K562 (cell line): ENCODE results near the gene TNFRSF13B. TPM values are rescaled to one million over a fixed set of nuclear protein-coding genes. Genes with fewer than 3 reads are reported as not detected.

Experiments used
- ATAC-seq: fragments of 200-7000 bp; cut with Tn5 transposase; 3 replicates; pipeline ENCODE4 v1.9.1; 2020; ENCODE audit warnings: moderate library complexity
- BruUV-seq: library from RNA; stranded (reverse); fragments of 400-500 nt; replicated peaks from 2 replicates; lab custom pipeline; 2021; lab: Mats Ljungman, UMichigan
- CTCF ChIA-PET: fragments of 300-600 bp; formaldehyde crosslinking; extraction: SDS; loops from one replicate; lab custom pipeline; 2021; ENCODE audit warnings: low intra/inter-chr PET ratio; lab: Yijun Ruan, JAX
- POLR2A ChIA-PET: fragments of 300-600, 350-650 bp; sonication (Branson Sonifier 250); formaldehyde crosslinking; extraction: SDS; loops from one replicate; lab custom pipeline; 2021; ENCODE audit warnings: antibody characterized with exemption, inconsistent platforms; lab: Yijun Ruan, JAX
- DNase-seq, 4 experiments: peaks; one replicate each; pipeline versions ENCODE4 v3.0.0 to v3.0.0-alpha.2; 2011 to 2018; ENCODE audit warnings: low spot score in 3 of 4, mixed read lengths in 3 of 4; ENCODE audit errors: extremely low read depth in 1 of 4
- FAIRE-seq: peaks from 2 replicates; lab custom pipeline; 2011; peaks lifted over from hg19 to GRCh38; lab: Jason Lieb, UNC
- H2AFZ ChIP-seq: 2 replicates; pipeline ENCODE4 v1.6.0; 2011; ENCODE audit warnings: low read depth, low read length, control low read depth, inconsistent platforms
- H3K27ac ChIP-seq: fragments of 200-600 bp; 3 replicates; pipeline ENCODE4 v1.8.0; 2011; ENCODE audit warnings: low read depth, mild to moderate bottlenecking, control low read depth, inconsistent platforms, low read length, moderate library complexity, mixed read lengths; ENCODE audit errors: extremely low read depth
- H3K27me3 ChIP-seq, 2 experiments: fragments of 300-600 bp in 1 of 2; 2 replicates in 1 of 2; 3 replicates in 1 of 2; pipeline versions ENCODE4 v1.6.0 to v1.8.0; 2011; ENCODE audit warnings: inconsistent platforms in 2 of 2, low read length in 2 of 2, mild to moderate bottlenecking in 1 of 2, mixed read lengths in 1 of 2, moderate library complexity in 1 of 2; ENCODE audit not compliant: control insufficient read depth in 2 of 2, insufficient read depth in 2 of 2
- H3K36me3 ChIP-seq: fragments of 300-600 bp; 3 replicates; pipeline ENCODE4 v1.8.0; 2011; ENCODE audit warnings: mild to moderate bottlenecking, low read length, inconsistent platforms; ENCODE audit not compliant: control insufficient read depth, insufficient read depth
- H3K4me1 ChIP-seq, 2 experiments: fragments of 200-600 bp in 1 of 2; replicated peaks in 1 of 2; 2 replicates in 1 of 2; 3 replicates in 1 of 2; pipeline versions ENCODE4 v1.5.1 to v1.8.0; 2011; ENCODE audit warnings: inconsistent platforms in 2 of 2, low read length in 2 of 2, mild to moderate bottlenecking in 1 of 2, mixed read lengths in 1 of 2, moderate library complexity in 1 of 2; ENCODE audit not compliant: control insufficient read depth in 2 of 2, insufficient read depth in 2 of 2
- H3K4me2 ChIP-seq: 2 replicates; pipeline ENCODE4 v1.6.1; 2011; ENCODE audit warnings: low read length, control low read depth, inconsistent platforms, mixed read lengths; ENCODE audit not compliant: insufficient read depth
- H3K4me3 ChIP-seq: fragments of 200-600 bp; sonication (generic), shearing (Covaris generic); 2 replicates; pipeline ENCODE4 v1.5.1; 2016; ENCODE audit warnings: control low read depth, inconsistent platforms
- H3K79me2 ChIP-seq: fragments of 200-600 bp; 3 replicates; pipeline ENCODE4 v1.8.0; 2011; ENCODE audit warnings: low read length, inconsistent platforms; ENCODE audit not compliant: control insufficient read depth, insufficient read depth
- H3K9ac ChIP-seq, 2 experiments: 2 replicates each; pipeline versions ENCODE4 v1.6.0 to v1.6.1; 2011; ENCODE audit warnings: low read depth in 2 of 2, low read length in 2 of 2, control low read depth in 1 of 2, inconsistent platforms in 1 of 2, mild to moderate bottlenecking in 1 of 2, mixed read lengths in 1 of 2; ENCODE audit not compliant: insufficient read depth in 1 of 2
- H3K9me1 ChIP-seq: one replicate; pipeline ENCODE4 v1.6.0; 2011; ENCODE audit warnings: inconsistent platforms, mild to moderate bottlenecking, low read length, moderate library complexity; ENCODE audit not compliant: control insufficient read depth, insufficient read depth
- H3K9me3 ChIP-seq: replicated peaks from 2 replicates; pipeline ENCODE4 v1.5.1; 2011; ENCODE audit warnings: low read depth, low read length, inconsistent platforms; ENCODE audit not compliant: control insufficient read depth, insufficient read depth
- H4K20me1 ChIP-seq: replicated peaks from 2 replicates; pipeline ENCODE4 v1.6.1; 2011; ENCODE audit warnings: low read length, inconsistent platforms, mixed read lengths; ENCODE audit not compliant: control insufficient read depth, insufficient read depth
- ELF1 ChIP-seq: fragments of 200-800 bp; sonication (Bioruptor generic); IDR thresholded peaks from 2 replicates; pipeline ENCODE4 v1.6.1; 2016; ENCODE audit warnings: missing genetic modification characterization, missing compliant biosample characterization
- ETV5 ChIP-seq: sonication (generic); formaldehyde crosslinking; IDR thresholded peaks from 2 replicates; pipeline ENCODE4 v1.4.0; 2020; ENCODE audit warnings: low read depth, mild to moderate bottlenecking, missing genetic modification reagents
- HMBOX1 ChIP-seq: sonication (generic); IDR thresholded peaks from 2 replicates; pipeline ENCODE4 v1.6.1; 2016
- KLF10 ChIP-seq: fragments of 250-450 bp; sonication (Bioruptor Pico); IDR thresholded peaks from 2 replicates; pipeline ENCODE4 v1.6.1; 2021; ENCODE audit warnings: matching md5 sums
- NFXL1 ChIP-seq: fragments of 450-650 bp; formaldehyde crosslinking; IDR thresholded peaks from 2 replicates; pipeline ENCODE4 v1.4.0; 2021; ENCODE audit warnings: mild to moderate bottlenecking
- POLR3G ChIP-seq: IDR thresholded peaks from 2 replicates; pipeline ENCODE4 v1.6.1; 2011; ENCODE audit not compliant: insufficient read length, insufficient replicate concordance; ENCODE audit errors: extremely low read depth
- TARDBP ChIP-seq: fragments of 450-650 bp; IDR thresholded peaks from 2 replicates; pipeline ENCODE4 v1.6.1; 2016
- WHSC1 ChIP-seq: IDR thresholded peaks from one replicate; pipeline ENCODE4 v1.6.1; 2012; ENCODE audit warnings: low read length, control low read depth, inconsistent platforms
- XRCC4 ChIP-seq: IDR thresholded peaks from one replicate; pipeline ENCODE4 v1.6.1; 2011; ENCODE audit not compliant: insufficient read depth, insufficient read length; ENCODE audit errors: extremely low read depth
- ZKSCAN8 ChIP-seq: fragments of 200-800 bp; sonication (Bioruptor generic); IDR thresholded peaks from 2 replicates; pipeline ENCODE4 v1.6.1; 2016; ENCODE audit warnings: missing genetic modification characterization, missing compliant biosample characterization
- ZMIZ1 ChIP-seq, 2 experiments: fragments of 150-350 bp in 1 of 2; IDR thresholded peaks; 2 replicates each; pipeline ENCODE4 v1.6.1; 2012 to 2016; ENCODE audit warnings: low read depth in 2 of 2, low read length in 2 of 2, mild to moderate bottlenecking in 1 of 2, moderate library complexity in 1 of 2
- ZNF24 ChIP-seq: fragments of 450-650 bp; IDR thresholded peaks from 2 replicates; pipeline ENCODE4 v1.6.1; 2016
- ZNF263 ChIP-seq: sonication (generic); formaldehyde crosslinking; IDR thresholded peaks from 2 replicates; pipeline ENCODE4 v1.8.0; 2022; ENCODE audit warnings: mild to moderate bottlenecking, missing genetic modification reagents, borderline replicate concordance
- WGBS: fragments of 100-300 bp; shearing (Covaris generic); methylation state at CpG from one replicate; pipeline ENCODE4 v1.1.6; 2016; ENCODE audit warnings: low coverage, mixed read lengths; ENCODE audit not compliant: insufficient coverage; ENCODE audit errors: missing lambda C conversion rate; 5-methylcytosine and 5-hydroxymethylcytosine counted together
- in situ Hi-C: fragments of 300-500 bp; cut with MboI; formaldehyde crosslinking; loops from 4 replicates; pipeline ENCODE4 v1.15.0; 2018; ENCODE audit warnings: inconsistent platforms, mixed read lengths
- intact Hi-C: fragments of 100-400 bp; cut with micrococcal nuclease; formaldehyde crosslinking; loops from 2 replicates; pipeline ENCODE4 v1.14.2; 2022
- polyA plus RNA-seq, 8 experiments: library from polyadenylated mRNA; depleted of rRNA in 4 of 8; stranded (reverse) in 5 of 8; unstranded in 3 of 8; fragments of >200 nt; fragmentation: Nextera tagmentation in 2 of 8; fragmentation: Illumina TruSeq in 1 of 8; extraction: Ambion mirVana in 2 of 8; extraction: Trizol in 1 of 8; gene quantifications; 2 replicates each; pipeline versions ENCODE4 v1.2.1 to v1.2.3, GENCODE V29; 2011 to 2014; ENCODE audit warnings: inconsistent platforms in 1 of 8, missing spikeins in 1 of 8
- total RNA-seq, 7 experiments: library from RNA; depleted of rRNA in 6 of 7; stranded (reverse); fragments of >200 nt in 6 of 7; fragmentation: Illumina TruSeq in 2 of 7; extraction: Trizol in 2 of 7; gene quantifications; 2 replicates each; pipeline versions ENCODE4 v1.2.1 to v1.2.3, GENCODE V29; 2011 to 2021; ENCODE audit warnings: low replicate concordance in 1 of 7
- TF ChIP-seq, protein P1 (sequence below), 2 experiments: fragments of 450-650 bp in 1 of 2; IDR thresholded peaks; 2 replicates each; pipeline ENCODE4 v1.6.1; 2011 to 2017; ENCODE audit warnings: low read depth in 2 of 2, antibody characterized with exemption in 1 of 2, borderline replicate concordance in 1 of 2, low read length in 1 of 2, mild to moderate bottlenecking in 1 of 2, mixed read lengths in 1 of 2; ENCODE audit not compliant: control insufficient read depth in 1 of 2

Gene TNFRSF13B
- total and polyA plus RNA-seq, 9 of the 15 experiments (the other 6 are each of a cell fraction or from before 2014, with no cell fraction given), result not detected

- DNase-seq (no peak), ATAC-seq (no peak), FAIRE-seq (no peak)
- Histone ChIP-seq H4K20me1 (no peaks in the 10 kb centered on the region), H3K36me3 (no peaks in the 10 kb centered on the region), H3K79me2 (no peaks in the 10 kb centered on the region), H3K27ac (no peak overlapping the region), H3K9ac (no peak overlapping the region), H3K27me3 (peaks cover 0 to 69% of the 10 kb centered on the region in 2 experiments; a peak in 2 of 5 replicates), H3K9me1 (no peaks in the 10 kb centered on the region), H3K4me2 (no peak overlapping the region), H2AFZ (no peak overlapping the region), H3K4me3 (no peak overlapping the region), H3K9me3 (no peaks in the 10 kb centered on the region), H3K4me1 (no peaks in the 10 kb centered on the region; a peak in 1 of 5 replicates)
- CTCF ChIA-PET, result no interaction called here
- POLR2A ChIA-PET, result no interaction called here
- no peak for TF ChIP-seq ELF1 (tag)
- TF ChIP-seq ZNF24, result no peak
- no peak for TF ChIP-seq ZNF263
- no peak for TF ChIP-seq HMBOX1
- TF ChIP-seq NFXL1, result no peak
- TF ChIP-seq POLR3G, result no peak
- TF ChIP-seq XRCC4, result no peak
- TF ChIP-seq KLF10 (CRISPR knock-in tag), result no peak
- no peak for TF ChIP-seq TARDBP
- no peak for TF ChIP-seq ZKSCAN8 (CRISPR knock-in tag)
- no peak for TF ChIP-seq ZMIZ1 (IDR thresholded peaks at IDR 0.05; ENCODE audit: low read depth in 2 of 2, low read length in 2 of 2)
- no peak for TF ChIP-seq WHSC1
- no peak for TF ChIP-seq ETV5
- TF ChIP-seq, protein P1, sequence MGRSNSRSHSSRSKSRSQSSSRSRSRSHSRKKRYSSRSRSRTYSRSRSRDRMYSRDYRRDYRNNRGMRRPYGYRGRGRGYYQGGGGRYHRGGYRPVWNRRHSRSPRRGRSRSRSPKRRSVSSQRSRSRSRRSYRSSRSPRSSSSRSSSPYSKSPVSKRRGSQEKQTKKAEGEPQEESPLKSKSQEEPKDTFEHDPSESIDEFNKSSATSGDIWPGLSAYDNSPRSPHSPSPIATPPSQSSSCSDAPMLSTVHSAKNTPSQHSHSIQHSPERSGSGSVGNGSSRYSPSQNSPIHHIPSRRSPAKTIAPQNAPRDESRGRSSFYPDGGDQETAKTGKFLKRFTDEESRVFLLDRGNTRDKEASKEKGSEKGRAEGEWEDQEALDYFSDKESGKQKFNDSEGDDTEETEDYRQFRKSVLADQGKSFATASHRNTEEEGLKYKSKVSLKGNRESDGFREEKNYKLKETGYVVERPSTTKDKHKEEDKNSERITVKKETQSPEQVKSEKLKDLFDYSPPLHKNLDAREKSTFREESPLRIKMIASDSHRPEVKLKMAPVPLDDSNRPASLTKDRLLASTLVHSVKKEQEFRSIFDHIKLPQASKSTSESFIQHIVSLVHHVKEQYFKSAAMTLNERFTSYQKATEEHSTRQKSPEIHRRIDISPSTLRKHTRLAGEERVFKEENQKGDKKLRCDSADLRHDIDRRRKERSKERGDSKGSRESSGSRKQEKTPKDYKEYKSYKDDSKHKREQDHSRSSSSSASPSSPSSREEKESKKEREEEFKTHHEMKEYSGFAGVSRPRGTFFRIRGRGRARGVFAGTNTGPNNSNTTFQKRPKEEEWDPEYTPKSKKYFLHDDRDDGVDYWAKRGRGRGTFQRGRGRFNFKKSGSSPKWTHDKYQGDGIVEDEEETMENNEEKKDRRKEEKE (IDR thresholded peaks at IDR 0.05; ENCODE audit: borderline replicate concordance in 1 of 2, control insufficient read depth in 1 of 2, low read depth in 2 of 2, low read length in 1 of 2), result no peak
- in situ Hi-C loops (no loop called here), intact Hi-C loops (no loop called here)
- WGBS, result 3% methylated on average over 19 of the region's 21 CpGs
- no TSS peak for BruUV-seq
Measured at GRCh38 chr17:16939606-16940115, 32.3 kb downstream of the TNFRSF13B start.
